EH (cell line): Measurements from ENCODE around the gene TRIM67.

Experiments used
- DNase-seq: peaks from one replicate; pipeline ENCODE4 v3.0.0-alpha.2; 2015; ENCODE audit warnings: low read depth

The TRIM67 gene

DNA sequence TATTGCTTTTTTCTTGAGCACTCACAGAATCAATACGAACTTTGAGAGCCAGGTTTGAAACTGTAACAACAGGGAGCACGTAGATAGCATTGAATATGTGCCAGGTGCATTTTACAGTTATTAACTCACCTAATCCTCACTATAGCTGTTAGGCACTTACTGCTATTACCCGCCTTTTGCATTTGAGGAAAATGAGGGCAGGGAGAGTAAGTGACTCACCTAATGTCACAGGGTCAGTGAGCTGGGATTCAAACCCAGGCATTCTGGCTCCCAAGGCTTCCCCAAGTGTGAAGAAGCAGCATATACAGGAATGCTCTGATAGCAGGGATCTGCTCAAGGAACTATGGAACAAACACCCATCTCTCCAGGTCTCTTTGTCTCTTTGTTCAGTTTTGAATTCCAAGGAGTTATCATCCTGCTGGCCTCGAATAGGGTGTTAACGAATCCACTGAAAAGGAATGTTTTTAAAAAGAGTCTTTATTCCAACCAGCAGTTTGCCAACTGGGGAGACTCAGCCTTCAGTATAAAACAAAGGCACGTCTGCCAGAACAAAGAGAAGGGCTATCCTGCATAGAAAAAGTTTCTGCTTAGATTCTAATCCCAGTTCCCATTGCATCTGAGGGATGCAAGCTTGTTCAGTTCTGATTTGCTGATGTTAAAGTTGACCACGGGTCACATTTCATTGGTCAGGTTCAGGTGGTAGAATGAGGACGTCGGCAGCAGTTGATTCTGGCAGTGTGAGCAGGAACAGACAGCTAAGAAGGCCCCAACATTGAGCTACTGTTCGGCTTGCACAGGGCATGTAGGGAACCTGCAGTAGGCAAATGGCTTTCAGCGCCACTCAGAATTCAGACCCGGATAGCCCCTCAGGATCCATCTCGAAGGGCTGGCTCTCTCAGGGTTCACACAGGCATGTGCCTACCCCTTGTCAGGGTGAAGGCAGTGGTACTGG is 22.1 kb downstream of the TRIM67 start:
- no peak for DNase-seq

DNA sequence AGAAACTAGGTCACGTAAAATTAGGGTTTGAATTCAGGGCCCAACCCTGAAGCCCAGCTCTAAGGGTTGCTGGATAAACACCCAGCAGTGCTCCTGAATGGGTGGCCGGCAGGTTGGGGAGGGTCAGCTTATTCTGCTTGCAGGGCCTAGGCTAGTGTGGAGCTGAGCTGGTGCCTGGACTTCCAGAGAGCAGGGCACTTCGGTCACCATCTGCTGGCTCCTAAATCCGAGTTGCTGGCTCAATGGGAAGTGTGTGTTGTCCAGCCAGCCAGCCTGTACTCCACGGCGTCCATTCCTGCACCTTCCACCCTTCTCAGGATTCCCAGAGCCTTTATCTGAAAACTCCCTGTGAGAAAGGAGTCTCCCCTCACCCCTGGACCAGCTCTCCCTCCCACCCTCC is 23.0 kb downstream of the TRIM67 start:
- DNase-seq: no peak

DNA sequence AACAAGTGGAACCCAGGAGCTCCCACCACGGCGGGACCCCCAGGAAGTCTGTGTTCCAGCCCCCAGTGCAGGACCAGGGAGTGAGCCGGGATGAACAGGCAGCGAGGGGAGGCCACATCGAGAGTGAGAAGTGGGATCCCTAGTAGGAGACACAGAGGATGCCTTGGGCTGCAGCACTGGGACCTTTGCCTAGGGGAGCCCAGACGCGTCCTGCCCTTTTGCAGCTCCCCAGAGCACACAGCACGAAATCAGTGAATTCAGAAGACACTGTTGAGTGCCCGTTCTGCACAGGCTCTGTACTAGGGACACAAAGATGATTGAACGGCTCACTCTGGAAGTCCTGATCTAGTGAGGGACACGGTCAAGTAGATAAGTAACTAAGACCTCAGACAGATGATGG is 23.5 kb downstream of the TRIM67 start:
- no peak for DNase-seq

DNA sequence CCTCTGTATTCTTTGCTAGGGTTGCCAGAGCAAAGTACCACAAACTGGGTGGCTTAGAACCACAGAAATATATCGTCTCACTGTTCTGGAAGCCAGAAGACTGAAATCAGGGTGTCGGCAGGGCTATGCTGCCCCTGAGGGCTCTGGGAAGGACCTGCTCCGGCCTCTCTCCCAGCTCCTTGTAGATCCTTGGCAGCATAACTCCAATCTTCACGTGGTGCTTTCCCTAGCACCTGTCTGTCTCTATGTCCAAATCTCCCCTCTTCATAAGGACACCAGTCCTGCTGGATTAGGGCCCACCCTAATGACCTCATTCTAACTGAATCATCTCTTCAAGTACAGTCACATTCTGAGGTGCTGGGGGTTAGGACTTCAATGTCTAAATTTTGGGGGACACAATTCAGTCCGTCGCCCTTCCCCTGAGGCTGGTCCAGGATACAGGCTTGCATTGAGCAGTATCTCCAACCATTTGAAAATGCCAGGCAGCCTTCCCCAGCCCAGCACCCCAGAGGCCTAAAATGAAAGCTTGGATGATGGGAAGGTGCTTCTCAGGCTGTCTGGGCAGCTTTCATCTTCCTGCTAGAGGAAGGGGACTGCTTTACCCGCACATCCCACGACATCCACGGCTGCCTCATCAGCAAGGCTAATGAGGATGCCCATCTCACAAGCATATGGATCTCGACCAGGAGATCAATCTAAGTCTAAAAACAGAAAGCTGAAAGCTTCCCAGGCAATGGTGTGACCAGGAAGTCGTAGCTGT is 24.7 kb downstream of the TRIM67 start:
- DNase-seq: no peak

DNA sequence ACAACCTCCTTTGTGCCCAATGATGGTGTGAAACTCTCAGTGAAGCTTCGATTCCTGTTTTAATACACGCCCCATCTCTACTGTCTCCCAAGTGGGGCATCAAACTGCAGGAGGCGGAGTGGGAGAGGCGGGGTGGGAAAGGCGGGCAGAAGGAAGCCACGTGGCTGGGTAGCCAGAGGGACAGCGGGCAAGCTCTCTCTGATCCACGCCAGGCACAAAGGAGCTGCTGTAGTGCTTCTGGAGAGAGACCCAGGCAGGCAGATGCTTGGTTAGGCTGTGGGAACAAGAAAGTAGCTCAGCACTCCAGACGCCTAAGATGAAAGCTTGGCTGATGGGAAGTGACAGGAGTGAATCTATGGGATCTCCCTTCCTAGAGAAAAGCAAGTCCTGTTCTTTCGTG is 25.7 kb downstream of the TRIM67 start:
- DNase-seq: no peak

DNA sequence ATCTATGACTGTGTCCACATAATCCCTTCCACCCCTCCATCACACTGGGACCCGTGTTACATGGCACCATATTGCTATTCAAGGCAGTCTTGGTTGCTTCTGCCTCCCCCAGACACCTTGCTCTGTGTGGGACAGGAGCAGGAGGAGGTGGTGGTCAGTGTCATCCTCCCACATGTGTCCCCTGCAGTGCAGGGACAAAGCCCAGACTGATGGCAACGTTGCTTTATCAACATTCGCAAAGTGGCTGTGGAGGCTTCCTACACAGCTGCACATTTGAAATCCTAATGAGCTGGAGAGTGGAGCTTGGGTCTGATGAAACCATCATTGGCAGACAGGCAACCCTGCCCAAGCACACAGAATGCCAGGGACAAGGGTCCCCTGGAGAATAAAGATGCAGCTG is 26.2 kb downstream of the TRIM67 start:
- no peak for DNase-seq

DNA sequence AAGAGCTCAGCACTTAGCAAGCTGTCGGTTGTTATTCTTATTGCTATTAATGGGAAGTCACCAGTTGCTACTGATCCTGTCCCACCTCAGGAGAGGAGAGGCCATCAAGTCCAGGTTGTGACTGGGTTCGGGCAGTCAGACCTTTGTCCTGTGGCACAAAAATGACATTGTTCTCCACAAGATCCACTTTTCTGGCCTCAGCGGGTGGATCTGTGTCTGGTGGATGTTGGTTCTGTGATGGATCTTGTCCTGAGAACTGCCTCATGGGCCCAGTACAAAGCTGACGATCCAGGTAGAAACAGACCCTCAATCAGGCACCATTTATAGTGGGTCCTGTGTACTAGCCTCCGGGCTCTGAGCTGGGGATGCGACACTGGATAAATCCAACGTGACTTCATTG is 26.9 kb downstream of the TRIM67 start:
- no peak for DNase-seq

DNA sequence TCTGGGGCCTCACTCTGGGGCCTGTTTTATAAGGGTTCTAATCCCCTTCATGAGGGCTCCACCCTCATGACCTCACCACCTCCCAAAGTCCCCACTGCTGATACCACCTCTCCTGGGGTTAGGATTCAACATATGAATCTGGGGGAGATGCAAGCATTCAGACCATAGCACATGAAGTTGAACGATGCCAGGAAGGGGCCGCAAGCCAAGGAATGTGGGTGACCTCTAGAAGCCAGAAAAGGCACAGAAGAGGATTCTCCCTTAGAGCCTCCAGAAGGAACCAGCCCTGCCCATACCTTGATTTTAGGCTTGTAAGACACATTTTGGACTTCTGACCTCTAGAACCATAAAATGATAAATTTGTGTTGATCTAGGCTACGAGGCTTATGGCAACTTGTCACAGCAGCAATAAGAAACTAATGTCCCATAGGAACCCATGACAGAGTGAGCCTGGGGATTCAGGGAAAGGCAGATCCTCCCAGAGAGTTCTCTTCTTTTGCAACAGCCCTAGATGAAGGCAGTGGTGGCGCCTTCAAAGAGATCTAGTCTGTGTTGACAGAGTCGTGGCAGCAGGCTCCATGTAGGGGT is 27.9 kb downstream of the TRIM67 start:
- DNase-seq: no peak

DNA sequence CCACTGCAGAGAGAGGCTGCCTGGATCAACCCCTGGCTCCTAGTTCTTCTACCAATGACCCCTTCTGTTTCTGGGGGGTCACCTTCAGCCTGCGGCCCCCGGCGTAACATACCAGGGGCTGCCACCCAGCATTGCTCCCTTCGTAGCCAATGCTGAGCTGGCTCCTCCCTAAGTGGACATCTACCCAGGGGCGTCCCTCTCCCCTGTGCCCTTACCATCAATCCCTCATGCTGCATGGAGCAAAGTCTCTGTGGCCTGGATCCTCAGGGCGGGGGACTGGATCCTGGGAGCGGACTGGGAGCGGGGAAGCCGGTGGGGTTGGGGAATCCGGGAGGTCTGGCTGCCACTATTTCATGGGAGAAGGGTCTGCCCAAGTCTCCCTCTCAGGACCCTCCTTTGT is 28.6 kb downstream of the TRIM67 start:
- DNase-seq: no peak

DNA sequence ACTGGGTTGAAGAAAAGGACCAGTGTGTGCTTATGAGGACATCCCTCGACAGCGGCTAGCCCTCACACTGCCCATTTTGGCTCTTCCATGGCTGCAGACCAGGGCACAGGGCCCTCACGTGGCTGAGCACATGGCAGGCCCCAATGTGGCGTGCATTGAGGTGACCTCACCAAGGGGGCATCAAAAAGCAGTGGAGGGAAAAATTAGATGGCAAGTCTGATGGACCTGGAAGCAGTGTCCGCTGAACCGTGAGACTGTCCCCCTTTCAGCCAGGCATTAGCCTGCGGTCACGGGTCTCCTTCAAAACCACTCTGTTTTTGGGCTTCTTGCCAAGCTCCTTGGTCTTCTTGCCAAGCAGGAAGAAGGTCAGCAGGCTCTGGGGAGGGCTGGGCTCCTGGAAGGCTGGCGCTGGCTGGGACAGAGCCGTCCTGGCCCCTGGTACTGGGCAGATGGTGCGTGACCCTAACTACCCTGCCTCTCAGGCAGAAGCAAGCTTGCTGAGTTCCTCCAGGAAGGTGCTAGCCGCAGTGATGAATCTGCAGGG is 30.8 kb downstream of the TRIM67 start:
- DNase-seq: no peak

DNA sequence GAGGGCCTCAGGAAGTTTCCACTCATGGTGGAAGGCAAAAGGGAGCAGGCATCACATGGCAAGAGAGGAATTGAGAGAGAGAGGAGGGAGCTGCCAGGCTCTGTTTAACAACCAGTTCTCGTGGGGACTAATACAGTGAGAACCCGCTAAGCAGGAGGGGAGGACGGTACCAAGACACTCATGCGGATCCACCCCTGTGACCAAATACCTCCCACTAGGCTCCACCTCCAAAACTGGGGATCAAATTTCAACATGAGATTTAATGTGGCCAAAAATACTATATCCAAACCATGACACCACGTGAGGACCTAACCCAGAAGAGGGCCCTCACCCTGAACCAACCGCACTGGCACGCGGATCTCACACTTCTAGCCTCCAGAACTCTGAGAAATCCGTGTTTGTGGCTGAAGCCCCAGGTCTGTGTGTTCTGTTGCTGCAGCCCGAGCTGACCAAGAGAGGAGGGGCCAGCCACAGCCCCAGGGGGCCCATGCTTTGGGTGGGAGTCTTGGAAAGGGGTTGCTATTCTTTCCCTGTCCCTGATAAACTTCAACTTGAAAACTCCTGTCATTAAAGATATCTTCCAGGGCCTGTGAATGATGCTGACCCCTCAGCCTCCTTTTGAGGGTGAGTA is 32.0 kb downstream of the TRIM67 start:
- peak; percentile 25 for DNase-seq

DNA sequence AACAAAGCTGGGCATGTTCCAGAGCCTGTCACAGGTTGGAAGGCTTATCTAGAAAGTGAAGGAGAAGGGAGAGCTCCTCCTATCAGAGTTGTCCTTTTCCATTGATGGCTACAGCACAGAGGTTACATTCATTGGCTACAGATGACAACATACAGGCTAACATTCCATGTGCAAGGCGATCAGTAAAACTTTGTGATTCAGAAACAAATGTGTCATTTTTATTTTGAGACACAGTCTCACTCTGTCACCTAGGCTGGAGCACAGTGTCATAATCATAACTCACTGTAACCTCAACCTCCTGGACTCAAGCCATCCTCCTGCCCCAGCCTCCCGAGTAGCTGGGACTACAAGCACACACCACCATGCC is 32.6 kb downstream of the TRIM67 start:
- no peak for DNase-seq

DNA sequence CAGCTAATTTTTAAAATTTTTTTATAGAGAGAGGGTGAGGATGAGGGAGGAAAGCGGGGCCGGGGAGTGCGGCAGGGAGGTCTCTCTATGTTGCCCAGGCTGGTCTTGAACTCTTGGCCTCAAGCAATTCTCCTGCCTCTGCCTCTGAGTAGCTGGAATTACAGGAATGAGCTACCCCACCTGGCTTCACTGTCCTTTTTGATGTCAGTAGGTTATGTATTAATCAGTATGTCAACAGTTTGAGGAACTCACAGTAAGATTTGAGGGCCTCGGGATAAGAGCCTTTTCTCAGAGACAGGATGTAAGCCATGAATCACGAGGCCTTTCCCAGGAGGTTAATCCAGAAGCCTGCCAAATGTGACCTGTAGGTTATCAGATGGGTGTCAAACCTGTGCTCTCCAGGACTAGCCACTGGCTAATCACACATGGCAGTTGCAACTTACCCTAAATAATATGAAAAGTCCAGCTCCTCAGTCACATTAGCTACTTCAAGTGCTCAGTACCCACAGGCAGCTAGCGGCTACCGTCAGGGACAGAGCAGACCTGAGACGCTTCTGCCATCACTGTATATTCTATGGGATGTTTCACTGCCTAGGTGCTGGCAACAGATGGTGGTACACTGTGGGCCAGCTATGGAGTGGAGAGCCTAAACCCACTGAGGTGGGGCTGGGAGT is 33.1 kb downstream of the TRIM67 start:
- DNase-seq: peak; percentile 3

DNA sequence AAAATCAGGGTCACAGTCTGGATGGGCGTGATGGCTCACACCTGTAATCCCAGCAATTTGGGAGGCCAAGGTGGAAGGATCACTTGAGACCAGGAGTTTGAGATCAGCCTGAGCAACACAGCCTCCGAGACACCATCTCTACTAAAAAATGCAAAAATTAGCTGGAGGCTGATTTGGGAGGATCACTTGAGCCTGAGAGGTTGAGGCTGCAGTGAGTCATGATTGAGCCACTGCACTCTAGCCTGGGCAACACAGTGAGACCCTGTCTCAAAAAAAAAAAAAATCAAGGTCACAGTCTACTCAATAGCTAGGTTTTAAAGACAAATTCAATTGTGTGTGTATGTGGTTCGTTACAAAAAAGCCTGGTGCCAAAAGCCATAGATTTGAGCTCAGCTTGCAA is 34.4 kb downstream of the TRIM67 start:
- DNase-seq: no peak

DNA sequence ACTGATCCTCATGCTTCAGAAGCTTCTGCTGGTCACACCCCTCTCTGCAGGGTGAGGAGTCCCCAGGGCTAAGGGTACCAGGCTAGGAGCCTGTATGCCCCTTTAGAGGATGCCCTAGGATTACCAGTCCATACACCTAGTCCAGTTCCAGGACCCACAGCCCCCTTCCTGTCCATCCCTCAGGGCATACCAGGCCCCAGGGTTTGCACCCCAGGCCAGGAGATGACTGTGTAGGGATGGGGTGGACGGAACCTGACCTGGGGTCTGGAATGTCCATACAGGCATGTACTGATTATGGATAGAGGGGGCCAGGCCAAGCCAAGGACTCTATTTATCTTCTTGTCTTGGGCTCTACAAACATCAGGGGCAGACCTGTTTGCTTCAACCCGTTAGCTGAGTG is 34.9 kb downstream of the TRIM67 start:
- DNase-seq: no peak

DNA sequence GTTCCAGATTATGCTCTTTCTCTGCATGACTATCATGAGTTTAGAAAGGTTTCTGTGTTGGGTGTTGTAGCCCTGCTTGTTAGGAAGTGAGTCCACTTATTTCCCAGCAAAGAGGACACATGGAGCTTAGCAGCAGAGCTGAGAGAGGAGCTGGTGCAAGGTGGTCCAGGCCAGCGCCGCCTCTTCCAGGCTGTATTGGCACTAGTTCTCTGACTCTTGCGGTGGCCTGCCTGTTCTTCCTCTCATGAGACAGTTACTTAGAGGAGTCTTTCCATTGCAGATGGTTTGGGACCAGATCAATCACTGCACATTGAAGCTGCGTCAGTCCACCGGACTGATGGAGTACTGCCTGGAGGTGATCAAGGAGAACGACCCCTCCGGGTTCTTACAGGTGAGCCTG is 38.0 kb downstream of the TRIM67 start:
- DNase-seq: no peak

DNA sequence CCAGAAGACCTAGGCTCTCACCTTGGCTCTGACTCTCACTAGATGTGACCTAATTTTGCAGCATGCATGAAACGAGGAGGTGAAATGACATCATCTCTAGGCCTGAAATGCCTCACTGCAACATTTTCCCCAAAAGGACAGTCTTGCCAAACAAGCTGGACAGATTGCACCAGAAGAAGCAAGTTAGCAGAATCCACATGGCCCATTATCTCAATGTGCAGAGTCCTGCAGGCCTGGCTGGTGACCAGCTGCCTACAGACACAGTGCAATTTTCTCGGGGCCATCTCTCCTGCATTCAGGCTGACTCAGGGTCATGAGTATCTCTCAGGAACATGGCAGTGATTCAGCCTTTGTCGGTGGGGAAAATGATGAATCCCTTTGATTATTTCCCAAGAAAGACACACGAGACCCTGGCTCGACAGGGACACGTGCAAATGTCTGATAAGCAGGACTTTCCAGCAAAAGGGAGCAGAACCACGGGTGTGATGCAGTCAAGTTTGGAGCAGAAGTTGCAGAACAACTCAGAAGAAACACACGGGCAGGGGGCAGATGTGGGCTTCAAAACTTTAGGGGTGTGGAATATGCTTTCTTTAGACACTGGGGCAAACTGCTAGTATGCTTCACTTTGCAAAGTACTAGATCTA is 38.7 kb downstream of the TRIM67 start:
- DNase-seq: peak; percentile 49

DNA sequence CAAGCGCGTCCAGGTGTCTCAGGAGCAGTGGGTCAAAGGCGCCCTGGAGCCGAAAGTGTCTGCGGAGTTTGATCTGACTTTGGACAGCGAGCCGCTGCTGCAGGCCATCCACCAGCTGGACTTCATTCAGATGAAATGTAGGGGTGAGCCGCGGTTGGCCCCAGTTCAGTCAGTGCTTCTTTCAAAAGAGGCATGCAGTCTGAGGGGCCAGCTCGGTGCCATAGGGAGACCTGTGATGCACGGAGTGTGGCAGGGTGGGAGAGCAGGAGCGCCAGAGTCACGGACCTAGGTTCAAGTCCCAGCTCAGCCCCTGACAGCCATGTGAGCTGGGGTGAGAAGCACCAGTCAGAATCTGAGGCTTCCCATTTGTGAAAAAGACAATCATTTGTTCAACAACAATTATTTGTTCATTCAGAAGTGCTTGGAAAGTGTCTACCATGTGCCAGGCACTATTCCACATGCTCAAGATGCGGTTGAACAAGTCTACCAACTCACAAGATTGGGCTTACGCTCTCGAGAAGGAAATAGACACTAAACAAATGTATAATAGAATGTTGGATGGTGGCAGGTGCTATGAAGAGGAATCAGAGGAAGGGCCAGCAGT is 39.6 kb downstream of the TRIM67 start:
- DNase-seq: no peak

DNA sequence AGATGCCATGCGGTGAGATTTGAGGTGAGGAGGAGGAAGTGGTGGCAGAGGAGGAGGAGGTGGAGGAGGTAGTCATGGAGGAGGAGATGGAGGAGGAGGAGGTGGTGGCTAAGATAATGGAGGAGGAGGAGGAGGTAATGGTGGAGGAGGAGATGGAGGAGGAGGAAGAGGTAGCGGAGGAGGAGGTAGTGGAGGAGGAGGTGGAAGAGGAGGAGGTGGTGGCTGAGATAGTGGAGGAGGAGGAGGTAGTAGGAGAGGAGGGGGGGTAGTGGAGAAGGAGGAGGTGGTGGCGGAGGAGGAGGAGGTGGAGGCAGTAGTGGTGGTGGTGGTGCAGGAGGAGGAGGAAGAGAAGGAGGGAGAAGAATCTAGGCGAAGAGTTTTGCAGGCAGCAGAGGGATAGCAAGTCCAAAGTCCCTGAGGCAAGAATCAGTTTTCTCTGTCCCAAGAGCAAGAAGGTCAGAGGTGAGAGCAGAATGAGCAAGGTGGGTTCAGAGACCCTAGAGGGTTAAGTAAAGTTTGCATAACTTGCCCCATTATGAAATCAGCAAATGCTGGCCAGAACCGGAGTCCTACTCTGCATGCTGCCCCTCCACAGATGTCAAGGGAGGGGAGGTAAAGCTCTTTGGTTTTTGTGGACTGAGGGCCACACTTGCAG is 40.2 kb downstream of the TRIM67 start:
- DNase-seq: no peak
